Endothelial cell of umbilical vein (primary cell): Measurements from ENCODE around the gene SLIT1. TPM values are rescaled to one million over a fixed set of nuclear protein-coding genes. Genes with fewer than 3 reads are reported as not detected.

Experiments used
- BruUV-seq: library from RNA; stranded (reverse); fragments of 400-500 nt; replicated peaks from 2 replicates; lab custom pipeline; 2021; lab: Mats Ljungman, UMichigan
- CTCF ChIA-PET: fragments of 300-600, 350-600 bp; sonication (Branson Sonifier 250); formaldehyde crosslinking; loops from one replicate; lab custom pipeline; 2021; ENCODE audit warnings: antibody characterized with exemption, inconsistent platforms; lab: Charles Lee
- POLR2A ChIA-PET: fragments of 300-600, 350-600 bp; sonication (Branson Sonifier 250); formaldehyde crosslinking; loops from one replicate; lab custom pipeline; 2021; ENCODE audit warnings: antibody characterized with exemption, inconsistent platforms; lab: Charles Lee
- DNase-seq: peaks from one replicate; pipeline ENCODE4 v3.0.0-alpha.2; 2011; ENCODE audit warnings: low read depth, low spot score
- FAIRE-seq: peaks from 2 replicates; lab custom pipeline; 2011; peaks lifted over from hg19 to GRCh38; lab: Jason Lieb, UNC
- H2AFZ ChIP-seq: 2 replicates; pipeline ENCODE4 v1.6.0; 2012; ENCODE audit warnings: low read depth, low read length, control low read depth, inconsistent platforms
- H3K27ac ChIP-seq: 2 replicates; pipeline ENCODE4 v1.5.1; 2011; ENCODE audit warnings: low read depth, mild to moderate bottlenecking, control low read depth, low read length, moderate library complexity; ENCODE audit not compliant: insufficient read depth
- H3K27me3 ChIP-seq, 2 experiments: 2 replicates each; pipeline versions ENCODE4 v1.6.0 to v1.6.1; 2011; ENCODE audit warnings: low read length in 2 of 2, mixed read lengths in 1 of 2; ENCODE audit not compliant: control insufficient read depth in 2 of 2, insufficient read depth in 2 of 2
- H3K36me3 ChIP-seq, 2 experiments: 2 replicates in 1 of 2; 3 replicates in 1 of 2; pipeline ENCODE4 v1.5.1; 2011; ENCODE audit warnings: low read length in 2 of 2, mild to moderate bottlenecking in 1 of 2, moderate library complexity in 1 of 2; ENCODE audit not compliant: control insufficient read depth in 2 of 2, insufficient read depth in 2 of 2; ENCODE audit errors: extremely low read depth in 1 of 2
- H3K4me1 ChIP-seq: 3 replicates; pipeline ENCODE4 v1.5.1; 2011; ENCODE audit warnings: mild to moderate bottlenecking, low read length; ENCODE audit not compliant: control insufficient read depth, insufficient read depth; ENCODE audit errors: extremely low read depth
- H3K4me2 ChIP-seq: 2 replicates; pipeline ENCODE4 v1.6.1; 2011; ENCODE audit warnings: low read length, control low read depth, mixed read lengths; ENCODE audit not compliant: insufficient read depth
- H3K4me3 ChIP-seq, 3 experiments: fragments of 200-600 bp in 1 of 3; sonication (generic), shearing (Covaris generic) in 1 of 3; replicated peaks in 1 of 3; 2 replicates each; pipeline ENCODE4 v1.5.1; 2011 to 2016; ENCODE audit warnings: control low read depth in 3 of 3, low read length in 3 of 3, mild to moderate bottlenecking in 2 of 3, inconsistent platforms in 1 of 3, low read depth in 1 of 3, moderate library complexity in 1 of 3; ENCODE audit not compliant: insufficient read depth in 1 of 3
- H3K79me2 ChIP-seq: 2 replicates; pipeline ENCODE4 v1.6.0; 2012; ENCODE audit warnings: low read length, inconsistent platforms; ENCODE audit not compliant: control insufficient read depth, insufficient read depth
- H3K9ac ChIP-seq: replicated peaks from 2 replicates; pipeline ENCODE3; 2011; ENCODE audit warnings: low read length, control low read depth; ENCODE audit not compliant: insufficient read depth; ENCODE audit errors: extremely low read depth
- H3K9me1 ChIP-seq: replicated peaks from 3 replicates; pipeline ENCODE4 v1.6.0; 2011; ENCODE audit warnings: mild to moderate bottlenecking, low read length; ENCODE audit not compliant: control insufficient read depth, insufficient read depth; ENCODE audit errors: extremely low read depth
- H3K9me3 ChIP-seq: replicated peaks from 2 replicates; pipeline ENCODE4 v1.5.1; 2012; ENCODE audit warnings: low read length, inconsistent platforms; ENCODE audit not compliant: control insufficient read depth, insufficient read depth
- H4K20me1 ChIP-seq: replicated peaks from 2 replicates; pipeline ENCODE3; 2011; ENCODE audit warnings: mild to moderate bottlenecking, low read length; ENCODE audit not compliant: control insufficient read depth, insufficient read depth; ENCODE audit errors: extremely low read depth
- EZH2 ChIP-seq: IDR thresholded peaks from 2 replicates; pipeline ENCODE4 v1.6.1; 2012; ENCODE audit warnings: borderline replicate concordance, low read depth, mild to moderate bottlenecking, moderate library complexity, low read length, inconsistent platforms; ENCODE audit not compliant: severe bottlenecking
- FOS ChIP-seq: IDR thresholded peaks from 2 replicates; pipeline ENCODE4 v1.6.1; 2011; ENCODE audit warnings: mild to moderate bottlenecking, low read length, moderate library complexity, borderline replicate concordance; ENCODE audit not compliant: insufficient read depth
- GATA2 ChIP-seq: IDR thresholded peaks from 2 replicates; pipeline ENCODE4 v1.7.0; 2011; ENCODE audit warnings: low read depth, mild to moderate bottlenecking, moderate library complexity, mixed read lengths, low read length; ENCODE audit not compliant: insufficient read length, insufficient read depth
- JUN ChIP-seq: IDR thresholded peaks from 2 replicates; pipeline ENCODE4 v1.6.1; 2011; ENCODE audit warnings: borderline replicate concordance, low read depth; ENCODE audit not compliant: insufficient read length, insufficient read depth
- MAX ChIP-seq: IDR thresholded peaks from 2 replicates; pipeline ENCODE4 v1.6.1; 2011; ENCODE audit not compliant: insufficient read depth, insufficient read length
- MYC ChIP-seq: IDR thresholded peaks from one replicate; pipeline ENCODE4 v1.6.1; 2011; ENCODE audit warnings: mild to moderate bottlenecking, low read depth, low read length
- POLR2A ChIP-seq: IDR thresholded peaks from 2 replicates; pipeline ENCODE4 v1.6.1; 2012; ENCODE audit warnings: low read depth, mild to moderate bottlenecking, control low read depth, low read length
- POLR2AphosphoS5 ChIP-seq: IDR thresholded peaks from 2 replicates; pipeline ENCODE4 v1.6.1; 2012; ENCODE audit warnings: low read depth, mild to moderate bottlenecking, control low read depth, low read length, moderate library complexity; ENCODE audit not compliant: insufficient read depth
- dilution Hi-C: fragments of 300-500 bp; cut with MboI; formaldehyde crosslinking; loops from one replicate; pipeline ENCODE4 v1.15.0; 2019; ENCODE audit warnings: low sequenced_read_pairs; ENCODE audit not compliant: extremely low pct_ligation_motif_present
- intact Hi-C: fragments of 100-400 bp; cut with micrococcal nuclease; formaldehyde crosslinking; loops from one replicate; pipeline ENCODE4 v1.10.0; 2022
- polyA plus RNA-seq, 4 experiments: library from polyadenylated mRNA; depleted of rRNA in 3 of 4; stranded (reverse) in 3 of 4; unstranded in 1 of 4; fragments of >200 nt; gene quantifications; 2 replicates each; pipeline versions ENCODE4 v1.2.1 to v1.2.3, GENCODE V29; 2011 to 2012; ENCODE audit warnings: missing spikeins in 1 of 4
- total RNA-seq: library from RNA; stranded (reverse); gene quantifications from 2 replicates; pipeline ENCODE4 v1.2.3, GENCODE V29; 2021
- TF ChIP-seq, protein P1 (sequence below), 2 donors: IDR thresholded peaks; 1 replicate in 1 of 2; 2 replicates in 1 of 2; pipeline ENCODE4 v1.5.1; 2011; ENCODE audit warnings: low read length in 2 of 2, mild to moderate bottlenecking in 2 of 2, moderate library complexity in 2 of 2, control low read depth in 1 of 2, inconsistent platforms in 1 of 2, low read depth in 1 of 2; ENCODE audit not compliant: insufficient read depth in 1 of 2; ENCODE audit errors: extremely low read depth in 1 of 2

Gene SLIT1
- total and polyA plus RNA-seq, 2 donors (not counting 3 experiments of a cell fraction or from before 2014, with no cell fraction given) = 0.04 to 0.20 TPM

DNA sequence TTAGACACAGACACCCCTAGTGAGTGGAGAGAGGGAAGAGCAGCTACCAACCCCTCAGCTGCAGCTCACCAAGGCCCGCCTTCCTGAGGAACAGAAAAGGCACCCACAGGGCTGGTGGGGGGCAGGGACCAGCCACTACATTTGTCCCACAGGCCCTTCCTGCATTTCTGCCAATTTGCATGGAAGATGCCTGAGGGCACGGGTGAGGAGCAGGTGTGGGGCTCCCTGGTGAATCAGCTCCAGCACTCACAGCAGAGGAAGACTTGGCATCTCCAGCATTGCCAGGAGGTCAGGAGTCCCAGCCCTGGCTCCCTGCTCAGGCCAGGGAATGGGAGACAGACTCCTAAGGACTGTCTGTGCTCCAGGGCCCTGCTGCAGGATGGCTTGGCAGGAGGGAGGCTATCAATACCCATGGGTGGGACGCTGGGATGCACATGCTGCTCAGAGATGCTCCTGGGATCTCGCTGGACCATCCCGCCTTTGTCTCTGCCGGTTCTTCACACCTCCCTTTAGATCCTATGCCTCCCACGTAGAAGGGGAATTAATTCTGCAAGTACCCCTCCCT is 109.7 kb downstream of the SLIT1 start:
- CTCF ChIA-PET = interaction anchor here (2.1 to 8.5 kb wide), 3 partner anchors 39 to 133 kb away, joined by 7 to 397 read pairs (median 11); no protein-coding TSS in a partner anchor
- dilution Hi-C loops = no loop called here
- POLR2A ChIA-PET = no interaction called here

GRCh38 chr10:97075421-97075820 is 110.3 kb downstream of the SLIT1 start:
- Histone ChIP-seq H3K4me2 (no peak overlapping the region), H3K4me1 (no peaks in the 10 kb centered on the region), H3K9me3 (no peaks in the 10 kb centered on the region), H3K27ac (no peak overlapping the region), H2AFZ (no peak overlapping the region), H3K9ac (no peak overlapping the region), H3K79me2 (no peaks in the 10 kb centered on the region), H3K4me3 (no peak overlapping the region), H4K20me1 (no peaks in the 10 kb centered on the region), H3K27me3 (peaks cover 2 to 9% of the 10 kb centered on the region in 2 experiments), H3K36me3 (no peaks in the 10 kb centered on the region), H3K9me1 (no peaks in the 10 kb centered on the region)
- POLR2A ChIA-PET = no interaction called here
- DNase-seq (no peak), FAIRE-seq (no peak)
- BruUV-seq = no TSS peak
- CTCF ChIA-PET = interaction anchor here (1.3 to 8.5 kb wide), 3 partner anchors 10 to 158 kb away, joined by 3 to 397 read pairs (median 4); no protein-coding TSS in a partner anchor
- intact Hi-C loops = loop anchor here (10.0 kb wide), 1 partner anchor 259 kb away; the partner anchor contains the start of gene FRAT2
- dilution Hi-C loops = no loop called here
- TF ChIP-seq, protein P1, sequence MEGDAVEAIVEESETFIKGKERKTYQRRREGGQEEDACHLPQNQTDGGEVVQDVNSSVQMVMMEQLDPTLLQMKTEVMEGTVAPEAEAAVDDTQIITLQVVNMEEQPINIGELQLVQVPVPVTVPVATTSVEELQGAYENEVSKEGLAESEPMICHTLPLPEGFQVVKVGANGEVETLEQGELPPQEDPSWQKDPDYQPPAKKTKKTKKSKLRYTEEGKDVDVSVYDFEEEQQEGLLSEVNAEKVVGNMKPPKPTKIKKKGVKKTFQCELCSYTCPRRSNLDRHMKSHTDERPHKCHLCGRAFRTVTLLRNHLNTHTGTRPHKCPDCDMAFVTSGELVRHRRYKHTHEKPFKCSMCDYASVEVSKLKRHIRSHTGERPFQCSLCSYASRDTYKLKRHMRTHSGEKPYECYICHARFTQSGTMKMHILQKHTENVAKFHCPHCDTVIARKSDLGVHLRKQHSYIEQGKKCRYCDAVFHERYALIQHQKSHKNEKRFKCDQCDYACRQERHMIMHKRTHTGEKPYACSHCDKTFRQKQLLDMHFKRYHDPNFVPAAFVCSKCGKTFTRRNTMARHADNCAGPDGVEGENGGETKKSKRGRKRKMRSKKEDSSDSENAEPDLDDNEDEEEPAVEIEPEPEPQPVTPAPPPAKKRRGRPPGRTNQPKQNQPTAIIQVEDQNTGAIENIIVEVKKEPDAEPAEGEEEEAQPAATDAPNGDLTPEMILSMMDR (IDR thresholded peaks at IDR 0.05; ENCODE audit: extremely low read depth in 1 of 2, insufficient read depth in 1 of 2, low read depth in 1 of 2, low read length in 2 of 2) = no peak
- TF ChIP-seq MYC = no peak
- TF ChIP-seq FOS = no peak
- TF ChIP-seq JUN = no peak
- TF ChIP-seq MAX = no peak
- no peak for TF ChIP-seq POLR2A
- TF ChIP-seq EZH2 = no peak
- no peak for TF ChIP-seq GATA2
- no peak for TF ChIP-seq POLR2AphosphoS5

More for the DNA sequence above, 109.7 kb downstream of the SLIT1 start:
- H3K9me3 ChIP-seq = no peaks in the 10 kb centered on the region
- H3K4me3 ChIP-seq = no peak overlapping the region
- no peak overlapping the region for H3K4me2 ChIP-seq
- H3K9ac ChIP-seq = no peak overlapping the region
- BruUV-seq = no TSS peak
- TF ChIP-seq MYC = no peak
- no peak for TF ChIP-seq POLR2A
- no peak for TF ChIP-seq MAX
- TF ChIP-seq FOS = no peak
- TF ChIP-seq POLR2AphosphoS5 = no peak
- H3K4me1 ChIP-seq = no peaks in the 10 kb centered on the region
- no peak overlapping the region for H2AFZ ChIP-seq
- FAIRE-seq (no peak), DNase-seq (no peak)
- no peaks in the 10 kb centered on the region for H3K79me2 ChIP-seq
- H3K27ac ChIP-seq = no peak overlapping the region
- H3K9me1 ChIP-seq = no peaks in the 10 kb centered on the region
- no peaks in the 10 kb centered on the region for H4K20me1 ChIP-seq
- intact Hi-C loops = loop anchor here (10.0 kb wide), 1 partner anchor 259 kb away; the partner anchor contains the start of gene FRAT2
- H3K36me3 ChIP-seq = no peaks in the 10 kb centered on the region
- H3K27me3 ChIP-seq = peaks cover 2 to 10% of the 10 kb centered on the region in 2 experiments
